Peyer's patch (tissue), 4 donors: ENCODE measurements around the gene DERA.

Source experiments
- CTCF ChIP-seq, 6 experiments: fragments of 450-650 bp in 4 of 6; fragments of 200-600 bp in 2 of 6; sonication (generic) in 1 of 6; IDR thresholded peaks; one replicate each; pipeline ENCODE4 v1.5.1; 2017 to 2019; ENCODE audit warnings: antibody characterized with exemption in 6 of 6, mild to moderate bottlenecking in 3 of 6, moderate library complexity in 1 of 6
- POLR2A ChIP-seq, 2 donors: fragments of 450-650 bp; IDR thresholded peaks; one replicate each; pipeline ENCODE4 v1.5.1; 2017; ENCODE audit warnings: antibody characterized with exemption in 2 of 2, mild to moderate bottlenecking in 2 of 2, moderate library complexity in 2 of 2

- TF ChIP-seq POLR2A (IDR thresholded peaks at IDR 0.05) = no peak
- no peak for TF ChIP-seq CTCF (IDR thresholded peaks at IDR 0.05)
Measured at GRCh38 chr12:15892645-15893259, 18.4 kb upstream of the DERA start.
